ENCODE data around the gene CFHR5.

The CFHR5 gene

DNA sequence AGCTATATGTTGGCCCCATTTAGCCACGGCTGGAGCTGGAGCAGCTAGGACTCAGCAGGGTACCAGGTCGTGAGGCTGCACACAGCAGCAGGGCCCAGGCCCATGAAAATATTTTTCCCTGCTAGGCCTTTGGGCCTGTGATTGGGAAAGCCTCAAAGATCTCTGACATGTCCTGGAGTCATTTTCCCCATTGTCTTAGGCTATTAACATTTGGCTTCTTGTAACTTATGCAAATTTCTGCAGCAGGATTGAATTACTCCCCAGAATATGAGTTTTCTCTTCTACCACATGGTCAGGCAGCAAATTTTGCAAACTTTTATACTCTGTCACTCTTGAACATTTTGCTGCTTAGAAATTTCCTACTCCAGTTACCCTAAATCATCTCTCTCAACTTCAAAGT is 22.6 kb upstream of the CFHR5 start:
- TF ChIP-seq, protein P1, sequence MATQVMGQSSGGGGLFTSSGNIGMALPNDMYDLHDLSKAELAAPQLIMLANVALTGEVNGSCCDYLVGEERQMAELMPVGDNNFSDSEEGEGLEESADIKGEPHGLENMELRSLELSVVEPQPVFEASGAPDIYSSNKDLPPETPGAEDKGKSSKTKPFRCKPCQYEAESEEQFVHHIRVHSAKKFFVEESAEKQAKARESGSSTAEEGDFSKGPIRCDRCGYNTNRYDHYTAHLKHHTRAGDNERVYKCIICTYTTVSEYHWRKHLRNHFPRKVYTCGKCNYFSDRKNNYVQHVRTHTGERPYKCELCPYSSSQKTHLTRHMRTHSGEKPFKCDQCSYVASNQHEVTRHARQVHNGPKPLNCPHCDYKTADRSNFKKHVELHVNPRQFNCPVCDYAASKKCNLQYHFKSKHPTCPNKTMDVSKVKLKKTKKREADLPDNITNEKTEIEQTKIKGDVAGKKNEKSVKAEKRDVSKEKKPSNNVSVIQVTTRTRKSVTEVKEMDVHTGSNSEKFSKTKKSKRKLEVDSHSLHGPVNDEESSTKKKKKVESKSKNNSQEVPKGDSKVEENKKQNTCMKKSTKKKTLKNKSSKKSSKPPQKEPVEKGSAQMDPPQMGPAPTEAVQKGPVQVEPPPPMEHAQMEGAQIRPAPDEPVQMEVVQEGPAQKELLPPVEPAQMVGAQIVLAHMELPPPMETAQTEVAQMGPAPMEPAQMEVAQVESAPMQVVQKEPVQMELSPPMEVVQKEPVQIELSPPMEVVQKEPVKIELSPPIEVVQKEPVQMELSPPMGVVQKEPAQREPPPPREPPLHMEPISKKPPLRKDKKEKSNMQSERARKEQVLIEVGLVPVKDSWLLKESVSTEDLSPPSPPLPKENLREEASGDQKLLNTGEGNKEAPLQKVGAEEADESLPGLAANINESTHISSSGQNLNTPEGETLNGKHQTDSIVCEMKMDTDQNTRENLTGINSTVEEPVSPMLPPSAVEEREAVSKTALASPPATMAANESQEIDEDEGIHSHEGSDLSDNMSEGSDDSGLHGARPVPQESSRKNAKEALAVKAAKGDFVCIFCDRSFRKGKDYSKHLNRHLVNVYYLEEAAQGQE (IDR thresholded peaks at IDR 0.05; ENCODE audit: insufficient read depth in 1 of 2, low read depth in 2 of 2, low read length in 2 of 2) = no peak
- TF ChIP-seq TAF1 (IDR thresholded peaks at IDR 0.05; ENCODE audit: borderline replicate concordance, insufficient read depth, low read length) (no peak), POLR2AphosphoS5 (IDR thresholded peaks at IDR 0.05; ENCODE audit: low read depth, low read length) (no peak), FOXP2 (optimal IDR thresholded peaks at IDR 0.05; ENCODE audit: borderline replicate concordance, extremely low read depth, extremely low read length, insufficient read depth) (no peak), SIN3A (IDR thresholded peaks at IDR 0.05; ENCODE audit: borderline replicate concordance, insufficient read depth, low read length) (no peak)

DNA sequence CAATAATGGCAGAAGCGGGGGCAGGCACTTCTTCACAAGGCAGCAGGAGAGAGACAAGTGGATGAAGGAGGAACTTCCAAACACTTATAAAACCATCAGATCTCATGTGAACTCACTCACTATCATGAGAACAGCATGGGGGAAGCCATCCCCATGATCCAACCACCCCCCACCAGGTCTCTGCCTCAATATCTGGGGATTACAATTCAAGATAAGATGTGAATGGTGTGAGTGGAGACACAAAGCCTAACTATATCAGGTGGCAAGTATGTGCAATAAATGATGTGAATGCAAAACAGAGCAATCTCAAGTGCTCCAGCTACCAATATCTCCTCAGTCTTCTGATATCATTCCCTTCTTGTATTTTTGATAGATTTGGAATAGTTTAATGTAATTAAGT is 21.4 kb upstream of the CFHR5 start:
- TF ChIP-seq TAF1 (IDR thresholded peaks at IDR 0.05; ENCODE audit: borderline replicate concordance, insufficient read depth, low read length) = no peak
- no peak for TF ChIP-seq FOXP2 (optimal IDR thresholded peaks at IDR 0.05; ENCODE audit: borderline replicate concordance, extremely low read depth, extremely low read length, insufficient read depth)
- TF ChIP-seq, protein P1 (IDR thresholded peaks at IDR 0.05; ENCODE audit: insufficient read depth in 1 of 2, low read depth in 2 of 2, low read length in 2 of 2) = no peak
- no peak for TF ChIP-seq POLR2AphosphoS5 (IDR thresholded peaks at IDR 0.05; ENCODE audit: low read depth, low read length)
- TF ChIP-seq SIN3A (IDR thresholded peaks at IDR 0.05; ENCODE audit: borderline replicate concordance, insufficient read depth, low read length) = no peak

GRCh38 chr1:196960854-196961253 is 16.5 kb upstream of the CFHR5 start:
- no peak for TF ChIP-seq SIN3A (IDR thresholded peaks at IDR 0.05; ENCODE audit: borderline replicate concordance, insufficient read depth, low read length)
- no peak for TF ChIP-seq TAF1 (IDR thresholded peaks at IDR 0.05; ENCODE audit: borderline replicate concordance, insufficient read depth, low read length)
- no peak for TF ChIP-seq FOXP2 (optimal IDR thresholded peaks at IDR 0.05; ENCODE audit: borderline replicate concordance, extremely low read depth, extremely low read length, insufficient read depth)
- TF ChIP-seq, protein P1 (IDR thresholded peaks at IDR 0.05; ENCODE audit: insufficient read depth in 1 of 2, low read depth in 2 of 2, low read length in 2 of 2) = no peak
- no peak for TF ChIP-seq POLR2AphosphoS5 (IDR thresholded peaks at IDR 0.05; ENCODE audit: low read depth, low read length)

GRCh38 chr1:196970182-196970581 is 7.2 kb upstream of the CFHR5 start:
- no peak for TF ChIP-seq FOXP2 (optimal IDR thresholded peaks at IDR 0.05; ENCODE audit: borderline replicate concordance, extremely low read depth, extremely low read length, insufficient read depth)
- TF ChIP-seq SIN3A (IDR thresholded peaks at IDR 0.05; ENCODE audit: borderline replicate concordance, insufficient read depth, low read length) = no peak

GRCh38 chr1:196976278-196976677 is 1.1 kb upstream of the CFHR5 start:
- TF ChIP-seq POLR2AphosphoS5 (IDR thresholded peaks at IDR 0.05; ENCODE audit: low read depth, low read length) (no peak), SIN3A (IDR thresholded peaks at IDR 0.05; ENCODE audit: borderline replicate concordance, insufficient read depth, low read length) (no peak), TAF1 (IDR thresholded peaks at IDR 0.05; ENCODE audit: borderline replicate concordance, insufficient read depth, low read length) (no peak), FOXP2 (optimal IDR thresholded peaks at IDR 0.05; ENCODE audit: borderline replicate concordance, extremely low read depth, extremely low read length, insufficient read depth) (no peak)
- TF ChIP-seq, protein P1 (IDR thresholded peaks at IDR 0.05; ENCODE audit: insufficient read depth in 1 of 2, low read depth in 2 of 2, low read length in 2 of 2) = no peak

Measured in PFSK-1 (cell line).